Measurements from ENCODE around the gene RBM18. TPM values are rescaled to one million over a fixed set of nuclear protein-coding genes. Genes with fewer than 3 reads are reported as not detected.

Gene RBM18
- total and polyA plus RNA-seq, 12 donors: 3.4 to 39.1 (median 16.4) TPM

- peaks cover 11 to 13% of the 10 kb centered on the region in 2 donors for H3K4me1 ChIP-seq (replicated peaks in 1 of 2)
- H3K36me3 ChIP-seq (replicated peaks in 1 of 2): no peaks in the 10 kb centered on the region
- no peaks in the 10 kb centered on the region for H3K9me3 ChIP-seq (replicated peaks in 1 of 3)
- peak overlapping the region in 1 of 4 donors; percentile 35 for H3K4me3 ChIP-seq
- no peak for TF ChIP-seq CTCF (IDR thresholded peaks at IDR 0.05)
- no peak for TF ChIP-seq POLR2A (IDR thresholded peaks at IDR 0.05)
- no peak for DNase-seq
- intact Hi-C loops (cut with DNase I): no loop called here
- peaks cover 45% of the 10 kb centered on the region for H3K27me3 ChIP-seq
- H3K27ac ChIP-seq: no peak overlapping the region
- WGBS, 4 donors: 35 to 46% (median 40%) methylated on average over 17 to 20 of the region's 20 CpGs
Observed at GRCh38 chr9:122213102-122213588, 51.5 kb downstream of the RBM18 start.

- H3K4me1 ChIP-seq (replicated peaks in 1 of 2): peaks cover 11 to 13% of the 10 kb centered on the region in 2 donors
- H3K36me3 ChIP-seq (replicated peaks in 1 of 2): no peaks in the 10 kb centered on the region
- H3K4me3 ChIP-seq: no peak overlapping the region
- H3K27ac ChIP-seq: no peak overlapping the region
- no peak for DNase-seq
- peaks cover 42% of the 10 kb centered on the region for H3K27me3 ChIP-seq
- no peaks in the 10 kb centered on the region for H3K9me3 ChIP-seq (replicated peaks in 1 of 3)
- intact Hi-C loops (cut with DNase I): no loop called here
- TF ChIP-seq CTCF (IDR thresholded peaks at IDR 0.05) (no peak), POLR2A (IDR thresholded peaks at IDR 0.05) (no peak)
- WGBS, 4 donors: 66 to 78% (median 75%) methylated on average over 7 of the region's 7 CpGs
Observed at GRCh38 chr9:122212473-122213004, 52.1 kb downstream of the RBM18 start.

GRCh38 chr9:122209451-122209850 lies 55.2 kb downstream of the RBM18 start:
- TF ChIP-seq POLR2A (IDR thresholded peaks at IDR 0.05) (no peak), CTCF (IDR thresholded peaks at IDR 0.05) (no peak)
- 88 to 94% (median 93%) methylated on average over 7 to 12 of the region's 12 CpGs for WGBS, 4 donors
- H3K9me3 ChIP-seq (replicated peaks in 1 of 3): no peaks in the 10 kb centered on the region
- no peak overlapping the region for H3K4me3 ChIP-seq
- H3K4me1 ChIP-seq (replicated peaks in 1 of 2): peaks cover 11 to 13% of the 10 kb centered on the region in 2 donors
- intact Hi-C loops (cut with DNase I): no loop called here
- H3K36me3 ChIP-seq (replicated peaks in 1 of 2): no peaks in the 10 kb centered on the region
- no peak for DNase-seq
- no peak overlapping the region for H3K27ac ChIP-seq
- peaks cover 25% of the 10 kb centered on the region for H3K27me3 ChIP-seq

- TF ChIP-seq POLR2A (IDR thresholded peaks at IDR 0.05): no peak
- no peak for TF ChIP-seq CTCF (IDR thresholded peaks at IDR 0.05)
- no peak overlapping the region for H3K4me3 ChIP-seq
- no peak overlapping the region for H3K27ac ChIP-seq
- WGBS, 4 donors: 72 to 81% (median 77%) methylated on average over 8 to 9 of the region's 9 CpGs
- no peaks in the 10 kb centered on the region for H3K4me1 ChIP-seq (replicated peaks in 1 of 2)
- no peaks in the 10 kb centered on the region for H3K36me3 ChIP-seq (replicated peaks in 1 of 2)
- DNase-seq: no peak
- H3K27me3 ChIP-seq: peaks cover 13% of the 10 kb centered on the region
- H3K9me3 ChIP-seq (replicated peaks in 1 of 3): no peaks in the 10 kb centered on the region
- intact Hi-C loops (cut with DNase I): no loop called here
Observed at GRCh38 chr9:122207096-122207495, 57.5 kb downstream of the RBM18 start.
